Stimulated activated effector memory CD8-positive, alpha-beta T cell treated with anti-CD3 and anti-CD28 coated beads, Interleukin-12 subunit alpha, Interleukin-12 subunit beta, amount 100 ng/mL, for 72 hours (primary cell): ENCODE measurements around the gene SPRR1B.

ENCODE experiments used
- ATAC-seq: fragments of 150-1000 bp; cut with Tn5 transposase; 2 replicates; pipeline ENCODE4 v1.10.0; 2021
- DNase-seq, 2 donors: peaks; one replicate each; pipeline ENCODE4 v3.0.0; 2021 to 2022; ENCODE audit warnings: low spot score in 2 of 2
- H3K27ac Mint-ChIP-seq: one replicate; pipeline ENCODE4 v1.8.0; 2022; ENCODE audit warnings: mild to moderate bottlenecking, mixed read lengths
- H3K36me3 Mint-ChIP-seq: one replicate; pipeline ENCODE4 v1.8.0; 2022; ENCODE audit warnings: mild to moderate bottlenecking, mixed read lengths
- H3K4me1 Mint-ChIP-seq: one replicate; pipeline ENCODE4 v1.8.0; 2022; ENCODE audit warnings: mixed read lengths
- H3K4me3 Mint-ChIP-seq: one replicate; pipeline ENCODE4 v1.8.0; 2022; ENCODE audit warnings: mild to moderate bottlenecking, mixed read lengths
- H3K9me3 Mint-ChIP-seq: one replicate; pipeline ENCODE4 v1.8.0; 2022; ENCODE audit warnings: mixed read lengths

Gene SPRR1B

DNA sequence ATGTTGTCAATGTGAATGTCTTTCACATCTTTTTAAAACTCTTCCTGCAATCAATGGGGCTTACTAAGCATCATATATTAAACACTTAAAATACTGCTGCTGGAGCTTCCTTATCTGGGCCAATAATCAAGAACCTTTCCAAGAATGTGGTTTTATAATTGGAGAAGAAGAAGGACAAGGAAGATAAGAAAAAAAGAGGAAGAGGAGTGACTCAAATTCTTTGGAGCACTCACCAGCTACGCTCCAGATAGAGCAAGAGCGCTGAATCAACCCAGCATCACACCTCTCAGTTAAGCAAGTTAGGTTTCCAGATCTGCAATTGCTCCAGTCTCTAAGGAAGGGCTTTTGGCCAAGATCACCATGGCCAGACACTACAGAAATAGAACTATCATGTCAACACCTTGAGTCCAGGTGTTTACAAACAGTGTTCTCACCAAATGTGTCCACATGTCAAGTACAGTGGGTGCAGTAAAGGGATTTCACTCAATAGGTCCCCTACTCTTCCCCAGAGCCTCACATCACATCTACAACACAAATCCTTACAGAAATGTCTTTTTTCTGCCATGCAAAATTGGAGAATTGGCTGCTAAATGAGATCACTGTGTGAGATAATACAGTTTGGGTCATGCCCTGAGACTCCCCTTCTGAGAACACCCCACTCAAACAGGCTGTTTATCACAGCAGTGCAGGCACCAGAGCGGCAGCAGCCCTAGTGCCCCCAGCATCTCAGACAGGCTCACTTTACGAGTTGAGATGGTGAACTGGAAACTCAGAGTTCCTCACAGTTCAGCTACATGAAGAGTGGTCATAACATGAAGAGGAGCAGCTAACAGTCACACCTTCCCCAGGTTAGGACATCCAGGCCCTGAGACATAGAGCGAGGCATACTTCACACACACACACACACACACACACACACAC is 42.1 kb downstream of the SPRR1B start:
- no peaks in the 10 kb centered on the region for H3K9me3 Mint-ChIP-seq
- no peaks in the 10 kb centered on the region for H3K4me1 Mint-ChIP-seq
- no peaks in the 10 kb centered on the region for H3K36me3 Mint-ChIP-seq
- no peak for DNase-seq
- no peak overlapping the region for H3K4me3 Mint-ChIP-seq
- no peak for ATAC-seq
- H3K27ac Mint-ChIP-seq: no peak overlapping the region

- Mint-ChIP-seq H3K4me1 (no peaks in the 10 kb centered on the region), H3K36me3 (no peaks in the 10 kb centered on the region), H3K9me3 (peaks cover 5% of the 10 kb centered on the region), H3K4me3 (no peak overlapping the region), H3K27ac (no peak overlapping the region)
- ATAC-seq (no peak), DNase-seq (no peak)
Observed at GRCh38 chr1:153081736-153082135, 50.7 kb downstream of the SPRR1B start.
